Bronchial epithelial cell (primary cell): ENCODE results near the gene KCTD16. TPM values are rescaled to one million over a fixed set of nuclear protein-coding genes. Genes with fewer than 3 reads are reported as not detected.

ENCODE experiments used
- DNase-seq: peaks from one replicate; pipeline ENCODE4 v3.0.0-alpha.2; 2010; ENCODE audit warnings: low read depth
- FAIRE-seq: peaks from 2 replicates; lab custom pipeline; 2011; peaks lifted over from hg19 to GRCh38; lab: Jason Lieb, UNC
- H3K27me3 ChIP-seq: 2 replicates; pipeline ENCODE4 v1.5.1; 2011; ENCODE audit warnings: low read length; ENCODE audit not compliant: control insufficient read depth, insufficient read depth
- H3K36me3 ChIP-seq: 2 replicates; pipeline ENCODE4 v1.5.1; 2011; ENCODE audit warnings: low read length; ENCODE audit not compliant: control insufficient read depth, insufficient read depth
- H3K4me3 ChIP-seq: 2 replicates; pipeline ENCODE4 v1.5.1; 2011; ENCODE audit warnings: mild to moderate bottlenecking, low read depth, low read length, control low read depth
- CTCF ChIP-seq: IDR thresholded peaks from 2 replicates; pipeline ENCODE4 v1.5.1; 2011; ENCODE audit warnings: mild to moderate bottlenecking, moderate library complexity, low read length, control low read depth, inconsistent platforms; ENCODE audit not compliant: insufficient read depth, severe bottlenecking
- total RNA-seq: library from RNA; depleted of rRNA; stranded (reverse); fragments of >200 nt; gene quantifications from 2 replicates; pipeline ENCODE4 v1.2.1, GENCODE V29; 2014

Gene KCTD16
- total RNA-seq, 1 donor from 2014 or later, result under 0.01 TPM

GRCh38 chr5:144336191-144336961 lies 165.7 kb downstream of the KCTD16 start:
- DNase-seq (no peak), FAIRE-seq (peak; percentile 52)
- Histone ChIP-seq H3K27me3 (no peaks in the 10 kb centered on the region), H3K36me3 (no peaks in the 10 kb centered on the region), H3K4me3 (no peak overlapping the region)
- no peak for TF ChIP-seq CTCF

- H3K36me3 ChIP-seq, result no peaks in the 10 kb centered on the region
- no peak for FAIRE-seq
- H3K4me3 ChIP-seq, result no peak overlapping the region
- TF ChIP-seq CTCF, result no peak
- no peaks in the 10 kb centered on the region for H3K27me3 ChIP-seq
- no peak for DNase-seq
These were observed 181.7 kb downstream of the KCTD16 start for GRCh38 chr5:144352330-144352729.

DNA sequence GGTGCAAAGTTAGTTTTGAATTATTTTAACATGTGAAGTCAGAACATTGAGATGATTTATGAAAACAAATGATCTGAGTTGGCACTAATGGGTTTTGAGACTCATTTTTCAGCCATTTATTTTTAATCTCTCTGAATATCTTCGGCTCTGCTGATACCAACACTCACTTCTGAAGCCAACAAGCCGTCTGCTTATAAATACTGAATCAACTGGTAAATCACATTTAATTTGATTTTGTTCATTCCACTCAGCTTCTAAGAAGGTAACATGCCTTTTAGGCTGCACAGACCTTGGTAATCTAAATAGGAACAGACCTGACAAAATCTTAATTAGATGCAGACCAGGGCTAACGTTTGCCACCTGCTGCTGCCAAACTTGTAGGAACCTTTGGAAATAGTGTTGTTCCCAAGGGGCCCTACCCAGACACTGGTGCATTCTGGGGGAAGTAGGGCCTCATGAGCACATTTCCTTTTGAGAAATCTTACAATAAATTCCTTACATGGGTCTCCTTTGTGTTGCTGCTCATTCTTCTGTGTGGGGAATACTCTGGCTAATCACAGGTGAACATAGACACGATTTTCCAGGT lies 182.2 kb downstream of the KCTD16 start:
- Histone ChIP-seq H3K27me3 (no peaks in the 10 kb centered on the region), H3K4me3 (no peak overlapping the region), H3K36me3 (no peaks in the 10 kb centered on the region)
- no peak for DNase-seq
- TF ChIP-seq CTCF, result no peak
- no peak for FAIRE-seq

GRCh38 chr5:144356489-144356888 lies 185.8 kb downstream of the KCTD16 start:
- TF ChIP-seq CTCF, result no peak
- H3K36me3 ChIP-seq, result no peaks in the 10 kb centered on the region
- no peak for FAIRE-seq
- no peak overlapping the region for H3K4me3 ChIP-seq
- no peak for DNase-seq
- H3K27me3 ChIP-seq, result no peaks in the 10 kb centered on the region

GRCh38 chr5:144361406-144361805 lies 190.7 kb downstream of the KCTD16 start:
- no peaks in the 10 kb centered on the region for H3K27me3 ChIP-seq
- H3K4me3 ChIP-seq, result no peak overlapping the region
- TF ChIP-seq CTCF, result no peak
- DNase-seq, result no peak
- no peak for FAIRE-seq
- H3K36me3 ChIP-seq, result no peaks in the 10 kb centered on the region
